Activated CD4-positive, alpha-beta T cell treated with anti-CD3 and anti-CD28 coated beads, Interleukin-2, amount 50 U/mL, for 48 hours (primary cell): ENCODE data around the gene PNPLA1.
"Not testable (repeated sequence)": the region's sequence is repeated elsewhere in the genome, so short reads cannot be mapped to it uniquely, and the experiment has no call there.

Source experiments
- DNase-seq, 2 experiments: peaks; one replicate each; pipeline ENCODE4 v3.0.0-alpha.2; 2020

The PNPLA1 gene

DNA sequence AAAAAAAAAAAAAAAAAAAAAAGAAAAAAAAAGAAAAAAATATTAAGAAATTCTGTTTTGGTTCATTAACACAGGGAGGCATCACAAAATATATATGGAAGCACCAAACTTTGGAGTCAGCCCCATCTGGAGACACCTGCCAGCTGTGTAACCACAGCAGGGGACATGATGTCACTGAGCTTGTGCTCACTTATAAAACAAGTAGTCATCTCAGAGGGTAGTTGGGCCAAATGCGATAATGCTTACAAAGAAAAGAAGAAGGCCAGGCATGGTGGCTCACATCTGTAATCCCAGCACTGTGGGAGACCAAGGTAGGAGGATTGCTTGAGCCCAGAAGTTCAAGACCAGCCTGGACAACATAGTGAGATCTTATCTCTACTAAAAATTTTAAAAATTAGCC lies 68.0 kb downstream of the PNPLA1 start:
- no peak for DNase-seq

- not testable (repeated sequence) for DNase-seq
Measured at GRCh38 chr6:36338223-36338622, 68.4 kb downstream of the PNPLA1 start.

GRCh38 chr6:36339146-36339545 lies 69.3 kb downstream of the PNPLA1 start:
- no peak for DNase-seq

- DNase-seq = no peak
Measured at GRCh38 chr6:36340306-36340617, 70.4 kb downstream of the PNPLA1 start.

- peak; percentile 78 to 84 for DNase-seq
Measured at GRCh38 chr6:36340618-36341454, 71.0 kb downstream of the PNPLA1 start.

- no peak for DNase-seq
Measured at GRCh38 chr6:36343109-36343680, 73.3 kb downstream of the PNPLA1 start.

- no peak for DNase-seq
Measured at GRCh38 chr6:36345681-36346466, 76.0 kb downstream of the PNPLA1 start.

GRCh38 chr6:36346486-36347273 lies 76.8 kb downstream of the PNPLA1 start:
- no peak for DNase-seq

- DNase-seq = no peak
Measured at GRCh38 chr6:36347621-36348020, 77.8 kb downstream of the PNPLA1 start.

DNA sequence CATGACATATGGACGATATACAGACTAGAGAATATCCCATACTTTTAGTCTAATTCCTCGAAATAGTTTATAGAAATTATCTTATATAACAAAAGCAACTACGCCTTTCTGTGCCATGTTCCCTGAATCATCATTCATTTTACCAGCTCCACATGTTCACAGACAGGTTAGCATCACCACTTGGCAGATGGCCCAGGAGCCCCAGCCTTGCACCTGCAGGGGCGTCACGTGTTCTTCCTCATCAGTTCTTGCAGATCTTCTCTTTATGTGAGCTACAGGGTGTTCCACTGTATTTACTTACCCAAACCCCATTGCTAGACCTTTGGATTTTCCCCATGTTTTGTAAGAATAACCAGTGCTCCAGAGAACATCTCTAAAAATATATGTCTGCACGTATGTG lies 79.4 kb downstream of the PNPLA1 start:
- no peak for DNase-seq

- DNase-seq = no peak
Measured at GRCh38 chr6:36350082-36350481, 80.2 kb downstream of the PNPLA1 start.

- no peak for DNase-seq
Measured at GRCh38 chr6:36350681-36351571, 81.1 kb downstream of the PNPLA1 start.

- DNase-seq = no peak
Measured at GRCh38 chr6:36352477-36353157, 82.8 kb downstream of the PNPLA1 start.

DNA sequence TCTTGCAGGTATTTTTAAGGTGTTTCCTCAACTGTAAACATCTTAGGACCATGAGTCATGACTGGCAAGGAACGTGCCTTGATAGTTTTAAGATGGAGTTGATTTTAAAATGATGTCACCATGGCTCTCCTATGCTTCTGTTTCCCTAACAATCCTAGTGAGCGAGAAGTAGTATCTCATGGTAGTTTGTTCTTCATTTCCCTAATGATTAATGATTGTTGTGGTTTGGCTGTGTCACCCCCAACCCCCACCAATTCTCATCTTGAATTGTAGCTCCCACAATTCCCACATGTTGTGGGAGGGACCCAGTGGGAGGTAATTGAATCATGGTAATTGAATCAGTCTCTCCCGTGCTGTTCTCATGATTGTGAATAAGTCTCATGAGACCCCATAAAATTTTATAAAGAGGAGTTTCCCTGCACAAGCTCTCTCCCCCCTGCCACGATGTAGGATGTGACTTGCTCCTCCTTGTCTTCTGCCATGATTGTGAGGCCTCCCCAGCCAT lies 83.6 kb downstream of the PNPLA1 start:
- DNase-seq = no peak

GRCh38 chr6:36355819-36356218 lies 86.0 kb downstream of the PNPLA1 start:
- DNase-seq = no peak

GRCh38 chr6:36357872-36358225 lies 88.0 kb downstream of the PNPLA1 start:
- DNase-seq = peak in 1 of 2 experiments; percentile 27
